GM19023 (cell line): ENCODE results near the gene MCEMP1.
"Not testable (repeated sequence)": the region's sequence is repeated elsewhere in the genome, so short reads cannot be mapped to it uniquely, and the experiment has no call there.

Source experiments
- ATAC-seq: cut with Tn5 transposase; IDR thresholded peaks from one replicate; pipeline ENCODE4 v1.9.1; 2021; ENCODE audit warnings: mild to moderate bottlenecking, moderate library complexity; ENCODE audit not compliant: unreplicated experiment

MCEMP1 gene

GRCh38 chr19:7643629-7644549 lies 33.0 kb upstream of the MCEMP1 start:
- not testable (repeated sequence) for ATAC-seq

- ATAC-seq = no peak
Measured at GRCh38 chr19:7644550-7644877, 32.4 kb upstream of the MCEMP1 start.

DNA sequence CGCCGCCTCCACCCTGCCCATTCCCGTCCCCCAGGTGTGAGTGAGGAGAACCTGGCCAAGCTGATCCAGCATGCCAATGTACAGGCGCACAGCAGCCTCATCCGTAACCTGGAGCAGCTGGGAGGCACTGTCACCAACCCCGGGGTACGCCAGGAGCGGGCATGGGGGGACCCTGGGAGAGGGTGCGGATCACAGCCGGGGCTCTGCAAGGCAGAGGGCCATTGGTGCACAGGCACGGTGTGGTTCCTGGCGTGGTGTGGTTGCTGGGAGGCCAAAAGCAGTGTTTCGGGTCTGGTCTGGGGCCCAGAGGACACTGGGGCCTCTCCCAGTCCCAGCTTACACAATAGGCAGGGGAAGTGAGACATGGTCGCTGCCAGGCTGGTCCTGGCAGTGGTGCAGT lies 31.7 kb upstream of the MCEMP1 start:
- no peak for ATAC-seq

DNA sequence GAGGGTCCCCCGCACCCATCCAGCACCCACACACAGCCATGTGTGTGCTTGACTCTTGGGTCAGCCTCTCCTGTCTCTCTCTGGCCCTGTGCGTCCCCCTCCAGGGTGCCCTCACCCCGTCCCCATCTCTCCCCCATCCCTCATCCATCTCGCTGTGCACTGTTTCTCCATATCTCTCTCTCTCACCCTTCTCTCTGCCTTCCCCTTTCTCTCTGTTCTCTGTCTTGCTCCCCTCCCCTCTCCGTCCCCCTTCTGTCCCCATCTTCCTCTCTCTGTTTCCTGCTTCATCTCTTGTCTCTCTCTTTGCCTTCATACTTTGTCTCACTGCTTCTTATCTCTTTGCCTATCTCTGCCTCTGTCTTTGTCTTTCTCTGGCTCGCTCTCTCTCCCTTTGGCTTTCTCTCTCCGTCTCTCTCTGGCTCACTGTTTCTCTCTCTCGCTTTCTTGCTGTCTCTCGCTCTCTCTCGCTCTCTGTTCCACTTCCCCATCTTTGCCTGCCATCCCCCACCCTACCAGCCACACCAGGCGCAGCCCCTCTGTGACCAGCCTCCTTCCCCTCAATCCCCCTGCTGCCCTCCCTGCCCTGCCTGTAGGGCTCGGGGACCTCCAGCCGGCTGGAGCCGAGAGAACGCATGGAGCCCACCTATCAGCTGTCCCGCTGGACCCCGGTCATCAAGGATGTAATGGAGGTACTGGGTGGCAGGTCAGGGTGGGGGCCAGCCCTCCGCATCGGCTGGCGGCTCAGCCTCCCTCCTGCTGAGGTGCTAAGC lies 31.0 kb upstream of the MCEMP1 start:
- no peak for ATAC-seq

- ATAC-seq = no peak
Measured at GRCh38 chr19:7646426-7646700, 30.5 kb upstream of the MCEMP1 start.

GRCh38 chr19:7647156-7647555 lies 29.7 kb upstream of the MCEMP1 start:
- ATAC-seq = no peak

- no peak for ATAC-seq
Measured at GRCh38 chr19:7648265-7649014, 28.4 kb upstream of the MCEMP1 start.

DNA sequence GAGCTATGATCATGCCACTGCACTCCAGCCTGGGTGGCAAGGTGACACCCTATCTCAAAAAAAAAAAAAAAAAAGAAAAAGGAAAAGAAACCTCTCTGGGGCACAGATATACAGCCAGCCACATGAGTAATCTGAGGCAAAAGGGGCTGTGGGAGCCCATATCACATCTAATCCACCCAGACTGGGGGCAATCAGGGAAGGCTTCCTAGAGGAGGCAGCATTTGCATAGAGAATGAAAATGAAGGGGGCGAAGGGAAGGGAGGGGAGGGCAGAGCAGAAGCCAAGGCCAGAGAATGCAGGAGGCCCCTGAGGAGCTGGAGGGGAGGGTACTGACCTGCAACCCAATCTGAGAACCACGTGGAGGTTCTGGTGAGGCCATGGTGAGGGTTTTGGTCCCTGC lies 26.7 kb upstream of the MCEMP1 start:
- no peak for ATAC-seq

- no peak for ATAC-seq
Measured at GRCh38 chr19:7652061-7652641, 24.7 kb upstream of the MCEMP1 start.

GRCh38 chr19:7654401-7654800 lies 22.5 kb upstream of the MCEMP1 start:
- no peak for ATAC-seq

- no peak for ATAC-seq
Measured at GRCh38 chr19:7655581-7655980, 21.3 kb upstream of the MCEMP1 start.

GRCh38 chr19:7657131-7657751 lies 19.6 kb upstream of the MCEMP1 start:
- no peak for ATAC-seq

DNA sequence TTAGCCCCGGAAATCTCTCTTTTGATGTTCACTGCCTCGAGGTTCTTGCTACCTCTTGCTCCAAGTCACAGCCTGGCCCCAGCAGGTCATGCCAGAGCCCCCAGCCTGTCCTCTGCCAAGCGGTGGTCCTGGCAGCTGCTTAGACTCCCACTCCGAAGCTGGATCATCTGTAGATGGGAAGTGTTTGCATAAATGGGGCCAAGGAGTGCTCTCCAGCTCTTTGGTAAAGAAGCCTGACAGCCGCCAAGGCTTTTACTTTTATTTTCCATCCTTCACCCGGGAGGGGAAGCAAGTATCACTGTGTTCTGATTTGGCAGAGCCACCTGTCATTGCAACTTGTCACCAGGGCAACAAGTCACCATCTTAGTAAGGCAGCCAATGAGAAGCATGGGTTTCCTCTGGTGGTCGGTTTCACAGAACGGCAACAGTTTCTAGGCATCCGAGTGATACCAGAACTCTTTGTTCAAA lies 18.6 kb upstream of the MCEMP1 start:
- peak; percentile 67 for ATAC-seq

- ATAC-seq = no peak
Measured at GRCh38 chr19:7661744-7662538, 14.9 kb upstream of the MCEMP1 start.

- no peak for ATAC-seq
Measured at GRCh38 chr19:7662657-7663056, 14.2 kb upstream of the MCEMP1 start.

DNA sequence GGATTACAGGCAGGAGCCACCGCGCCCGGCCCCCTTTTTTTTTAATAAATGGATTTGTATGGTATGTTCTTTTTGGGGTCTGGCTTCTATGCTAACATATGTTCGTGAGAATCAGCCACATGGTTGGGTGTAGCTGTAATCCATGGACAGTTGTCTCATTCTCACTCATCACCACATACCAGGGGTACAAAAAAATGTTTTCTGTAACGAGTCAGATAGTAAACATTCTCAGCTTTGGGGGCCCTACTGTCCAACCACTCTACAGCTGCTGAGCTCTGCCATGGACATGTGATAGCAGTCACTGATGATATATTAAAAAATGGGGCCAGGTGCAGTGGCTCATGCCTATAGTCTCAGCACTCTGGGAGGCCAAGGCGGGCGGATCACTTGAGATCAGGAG lies 13.2 kb upstream of the MCEMP1 start:
- no peak for ATAC-seq

GRCh38 chr19:7665076-7665475 lies 11.8 kb upstream of the MCEMP1 start:
- ATAC-seq = no peak

- no peak for ATAC-seq
Measured at GRCh38 chr19:7668842-7669241, 8.0 kb upstream of the MCEMP1 start, which contains the start of gene RETN. TSS of gene RETN (plus strand) at chr19:7669049. CDS start at chr19:7669327, 278 bp downstream.

DNA sequence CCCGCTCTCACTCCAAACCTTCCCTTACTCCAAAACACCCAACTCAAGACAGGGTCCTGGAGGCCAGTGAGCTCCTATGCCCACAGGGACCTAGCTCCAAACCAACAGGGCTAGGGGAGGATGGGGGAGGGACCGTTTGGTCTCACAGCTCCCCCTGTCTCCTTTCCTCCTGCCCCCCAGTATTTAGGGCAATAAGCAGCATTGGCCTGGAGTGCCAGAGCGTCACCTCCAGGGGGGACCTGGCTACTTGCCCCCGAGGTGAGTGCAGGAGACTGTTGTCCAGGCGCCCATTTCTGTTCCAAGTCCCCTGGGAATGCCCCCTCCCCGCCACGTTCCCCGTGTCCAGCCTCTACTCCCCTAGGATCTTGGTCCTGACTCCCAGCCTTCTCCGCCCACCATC lies 7.2 kb upstream of the MCEMP1 start:
- no peak for ATAC-seq
